Raji (cell line): Measurements from ENCODE around the gene PISD.

ENCODE experiments used
- POLR2A ChIP-seq: IDR thresholded peaks from 2 replicates; pipeline ENCODE4 v1.6.1; 2011; ENCODE audit warnings: low read depth, low read length, control low read depth; ENCODE audit not compliant: insufficient read depth

PISD gene

GRCh38 chr22:31605851-31606585 is 56.0 kb downstream of the PISD start:
- TF ChIP-seq POLR2A, result no peak

- no peak for TF ChIP-seq POLR2A
Observed at GRCh38 chr22:31604746-31605705, 57.0 kb downstream of the PISD start.

- no peak for TF ChIP-seq POLR2A
Observed at GRCh38 chr22:31604137-31604705, 57.8 kb downstream of the PISD start.

DNA sequence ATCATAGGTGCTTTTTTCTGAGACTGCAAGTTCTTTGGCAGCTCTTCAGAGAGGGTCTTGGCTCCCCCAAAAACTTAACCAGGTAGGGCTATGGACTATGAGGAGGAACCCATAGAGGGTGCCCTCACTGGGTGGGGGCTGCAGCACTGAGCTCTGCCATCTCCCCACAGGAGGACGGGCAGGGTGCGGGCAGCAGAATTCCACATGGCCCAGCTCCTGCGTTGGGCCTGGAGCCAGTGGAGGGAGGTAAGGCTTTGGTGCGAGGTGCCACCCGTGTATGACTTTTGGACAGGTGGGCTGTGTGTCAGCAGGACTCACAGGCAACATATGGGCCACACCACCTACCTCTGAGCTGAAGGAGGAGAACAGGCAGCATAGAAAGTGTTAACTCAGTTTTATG is 58.4 kb downstream of the PISD start:
- no peak for TF ChIP-seq POLR2A

GRCh38 chr22:31603081-31603525 is 58.9 kb downstream of the PISD start:
- TF ChIP-seq POLR2A, result no peak

- TF ChIP-seq POLR2A, result no peak
Observed at GRCh38 chr22:31602259-31602952, 59.6 kb downstream of the PISD start.

DNA sequence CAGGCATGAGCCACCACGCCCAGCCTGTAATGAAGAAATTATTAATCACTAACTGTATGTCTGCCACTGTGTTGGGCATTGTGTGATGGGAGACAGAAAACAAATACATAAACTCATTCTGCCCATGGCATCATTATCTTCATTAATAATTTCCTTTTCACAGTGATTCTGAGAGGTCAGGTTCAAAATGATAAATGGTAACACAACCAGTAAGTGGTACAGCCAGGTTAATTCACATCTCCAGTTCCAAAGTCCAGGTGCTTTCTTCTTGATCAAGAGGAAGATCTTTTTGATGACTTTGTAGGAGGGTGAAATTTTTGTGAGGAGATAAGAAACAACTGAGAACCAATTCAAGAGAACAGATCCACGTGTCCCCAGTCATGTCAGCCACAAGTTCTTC is 66.7 kb downstream of the PISD start:
- TF ChIP-seq POLR2A, result no peak

- TF ChIP-seq POLR2A, result no peak
Observed at GRCh38 chr22:31588970-31589675, 72.9 kb downstream of the PISD start.

DNA sequence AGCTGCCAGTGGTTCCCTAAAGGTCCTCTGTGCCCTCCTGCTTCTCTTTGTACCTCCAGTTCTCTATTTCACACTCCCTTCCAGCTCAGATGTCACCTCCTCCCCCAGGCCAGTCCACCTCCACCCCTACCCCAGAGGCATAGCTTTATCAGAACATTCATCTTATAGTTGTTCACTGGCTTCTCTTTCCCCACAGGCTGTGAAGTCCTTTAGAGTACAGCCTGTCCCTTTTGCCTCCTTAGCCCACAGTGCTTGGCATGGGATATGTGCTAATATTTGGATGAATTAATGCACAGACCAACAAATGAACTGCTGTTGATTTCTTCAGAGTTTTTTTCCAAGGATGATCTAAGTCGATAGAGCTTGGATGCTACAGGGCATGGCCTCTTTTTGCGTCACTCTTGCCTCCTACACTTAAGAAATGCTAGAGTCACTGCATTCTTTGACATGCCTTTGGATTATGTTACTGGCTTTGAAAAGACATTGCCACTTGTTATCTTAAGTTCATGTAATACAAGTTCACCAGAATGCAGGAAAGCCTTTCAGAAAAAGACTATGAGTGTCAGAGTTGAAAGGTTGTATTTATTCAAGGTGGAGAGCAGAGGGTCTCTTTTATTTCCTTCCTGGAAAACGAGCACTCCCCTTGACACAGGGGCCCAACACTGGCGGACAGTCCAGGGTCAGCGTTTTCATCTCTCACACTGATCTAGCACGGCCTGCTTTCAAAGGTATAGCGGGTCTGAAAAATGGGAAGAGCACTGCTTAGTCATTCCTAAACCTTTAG is 75.7 kb downstream of the PISD start:
- no peak for TF ChIP-seq POLR2A

- no peak for TF ChIP-seq POLR2A
Observed at GRCh38 chr22:31585161-31585859, 76.7 kb downstream of the PISD start.

DNA sequence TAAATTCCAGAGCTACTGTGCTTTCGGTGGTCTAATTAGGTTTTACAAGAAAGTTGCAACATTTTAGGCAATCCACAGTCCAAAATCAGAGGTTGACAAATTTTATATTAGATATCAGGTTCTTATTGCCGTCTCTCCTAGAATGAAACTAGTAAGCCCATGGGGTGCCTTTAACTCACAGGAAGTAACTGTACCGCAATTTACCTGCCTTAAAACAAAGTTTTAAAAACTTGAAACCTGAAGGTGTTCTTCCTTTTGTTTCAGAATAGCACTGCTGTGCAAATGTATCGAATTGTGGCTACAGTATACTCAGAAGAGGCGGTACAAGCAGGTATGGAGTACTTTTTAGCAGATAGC is 77.2 kb downstream of the PISD start:
- TF ChIP-seq POLR2A, result no peak

DNA sequence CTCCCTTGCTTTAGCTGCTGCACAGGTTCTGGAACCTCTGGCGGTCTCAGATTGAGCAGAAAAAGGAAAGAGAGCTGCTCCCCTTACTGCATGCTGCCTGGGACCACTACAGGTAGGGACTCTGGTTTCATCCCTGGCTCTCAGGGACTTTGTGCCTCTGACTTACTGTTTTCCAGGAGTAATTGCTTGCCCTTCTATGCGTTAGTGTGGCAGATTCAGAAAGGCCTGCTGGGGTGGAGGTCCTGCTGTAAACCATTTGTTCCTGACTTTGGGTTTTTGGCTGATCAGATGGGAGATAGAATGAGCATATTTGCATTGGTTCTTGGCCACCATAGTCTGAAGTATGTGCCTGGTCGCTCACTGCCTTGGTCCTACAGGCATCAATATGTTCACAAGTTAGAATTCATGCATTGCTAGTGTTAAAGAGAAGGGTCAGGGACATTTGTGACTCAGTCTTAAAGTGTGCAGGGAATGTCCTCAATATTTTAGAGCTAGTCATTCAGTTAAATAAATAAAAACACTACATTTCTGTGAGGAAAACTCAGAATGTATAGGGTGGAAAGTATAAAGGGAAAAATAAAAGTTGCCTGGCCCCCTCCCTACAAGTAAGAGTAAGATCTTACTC is 78.0 kb downstream of the PISD start:
- no peak for TF ChIP-seq POLR2A

GRCh38 chr22:31579835-31580242 is 82.2 kb downstream of the PISD start:
- no peak for TF ChIP-seq POLR2A

DNA sequence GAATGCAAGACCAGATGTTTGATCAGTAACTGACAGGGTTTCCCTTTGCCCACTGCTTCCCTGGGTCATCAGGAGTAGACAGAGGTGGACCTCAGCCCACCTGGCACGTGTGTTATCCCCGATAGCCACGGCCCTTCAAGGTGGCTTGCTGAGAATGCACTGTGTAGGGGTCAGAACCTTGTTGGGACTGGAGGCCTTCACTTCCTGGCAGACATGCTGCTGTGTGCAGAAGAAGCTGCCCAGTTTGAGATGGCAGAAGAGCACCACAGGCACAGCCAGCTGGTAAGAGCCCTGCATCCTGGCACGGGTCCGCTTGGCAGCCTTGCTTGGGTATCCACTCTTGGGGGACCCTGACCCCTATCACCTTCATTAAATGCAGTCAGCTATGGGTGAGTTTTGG is 83.8 kb downstream of the PISD start:
- no peak for TF ChIP-seq POLR2A
